Measurements from ENCODE around the gene ANK2. TPM values are rescaled to one million over a fixed set of nuclear protein-coding genes. Genes with fewer than 3 reads are reported as not detected.

The ANK2 gene
- total and polyA plus RNA-seq, 7 experiments from 2014 or later = 1.1 to 2.0 TPM; not detected in 5

- DNase-seq (no peak), ATAC-seq (no peak)
- intact Hi-C loops (cut with micrococcal nuclease) = no loop called here
- POLR2A ChIA-PET = no interaction called here
- peaks cover 0 to 4% (median 0%) of the 10 kb centered on the region in 11 donors for H3K9me3 Mint-ChIP-seq
- H3K27ac Mint-ChIP-seq = no peak overlapping the region
- Histone ChIP-seq H3K4me3 (ENCODE audit: low read length) (no peak overlapping the region), H3K9me3 (ENCODE audit: control insufficient read depth in 2 of 3, low read length in 3 of 3) (no peaks in the 10 kb centered on the region), H3K4me1 (ENCODE audit: control insufficient read depth in 2 of 2, insufficient read depth in 2 of 2, low read length in 2 of 2) (no peaks in the 10 kb centered on the region), H3K36me3 (ENCODE audit: control insufficient read depth in 2 of 3, insufficient read depth in 3 of 3, low read length in 3 of 3) (no peaks in the 10 kb centered on the region), H3K27me3 (ENCODE audit: control insufficient read depth in 2 of 2, insufficient read depth in 2 of 2, low read length in 2 of 2) (no peaks in the 10 kb centered on the region), H3K27ac (ENCODE audit: low read depth, low read length) (no peak overlapping the region)
- H3K4me3 Mint-ChIP-seq = no peak overlapping the region
- no peaks in the 10 kb centered on the region for H3K4me1 Mint-ChIP-seq
- H3K36me3 Mint-ChIP-seq = no peaks in the 10 kb centered on the region
- CTCF ChIA-PET = no interaction called here
- H3K27me3 Mint-ChIP-seq = peaks cover 0 to 10% (median 5%) of the 10 kb centered on the region in 5 donors
These were observed 67.2 kb downstream of the ANK2 start for GRCh38 chr4:113116414-113117357.

- no peaks in the 10 kb centered on the region for H3K36me3 ChIP-seq (ENCODE audit: control insufficient read depth in 2 of 3, insufficient read depth in 3 of 3, low read length in 3 of 3)
- no peak for ATAC-seq
- H3K27me3 ChIP-seq (ENCODE audit: control insufficient read depth in 2 of 2, insufficient read depth in 2 of 2, low read length in 2 of 2) = no peaks in the 10 kb centered on the region
- H3K4me3 ChIP-seq (ENCODE audit: low read length) = no peak overlapping the region
- no peak overlapping the region for H3K27ac ChIP-seq (ENCODE audit: low read depth, low read length)
- Mint-ChIP-seq H3K4me1 (no peaks in the 10 kb centered on the region), H3K27ac (no peak overlapping the region), H3K36me3 (no peaks in the 10 kb centered on the region), H3K4me3 (no peak overlapping the region), H3K9me3 (peaks cover 0 to 4% (median 0%) of the 10 kb centered on the region in 11 donors), H3K27me3 (peaks cover 0 to 10% (median 5%) of the 10 kb centered on the region in 5 donors)
- no peak for DNase-seq
- intact Hi-C loops (cut with micrococcal nuclease) = no loop called here
- ChIA-PET CTCF (no interaction called here), POLR2A (no interaction called here)
- no peaks in the 10 kb centered on the region for H3K9me3 ChIP-seq (ENCODE audit: control insufficient read depth in 2 of 3, low read length in 3 of 3)
- no peaks in the 10 kb centered on the region for H3K4me1 ChIP-seq (ENCODE audit: control insufficient read depth in 2 of 2, insufficient read depth in 2 of 2, low read length in 2 of 2)
These were observed 67.9 kb downstream of the ANK2 start for GRCh38 chr4:113117358-113117702.

GRCh38 chr4:113122066-113122465 lies 72.6 kb downstream of the ANK2 start:
- intact Hi-C loops (cut with micrococcal nuclease) = no loop called here
- Histone ChIP-seq H3K9me3 (ENCODE audit: control insufficient read depth in 2 of 3, low read length in 3 of 3) (no peaks in the 10 kb centered on the region), H3K27ac (ENCODE audit: low read depth, low read length) (no peak overlapping the region), H3K4me1 (ENCODE audit: control insufficient read depth in 2 of 2, insufficient read depth in 2 of 2, low read length in 2 of 2) (no peaks in the 10 kb centered on the region), H3K4me3 (ENCODE audit: low read length) (no peak overlapping the region), H3K27me3 (ENCODE audit: control insufficient read depth in 2 of 2, insufficient read depth in 2 of 2, low read length in 2 of 2) (no peaks in the 10 kb centered on the region), H3K36me3 (ENCODE audit: control insufficient read depth in 2 of 3, insufficient read depth in 3 of 3, low read length in 3 of 3) (no peaks in the 10 kb centered on the region)
- ATAC-seq = no peak
- ChIA-PET CTCF (no interaction called here), POLR2A (no interaction called here)
- DNase-seq = no peak
- no peaks in the 10 kb centered on the region for H3K4me1 Mint-ChIP-seq
- H3K9me3 Mint-ChIP-seq = peaks cover 0 to 2% (median 0%) of the 10 kb centered on the region in 11 donors
- H3K4me3 Mint-ChIP-seq = no peak overlapping the region
- H3K27ac Mint-ChIP-seq = no peak overlapping the region
- H3K36me3 Mint-ChIP-seq = no peaks in the 10 kb centered on the region
- peaks cover 0 to 11% (median 0%) of the 10 kb centered on the region in 5 donors for H3K27me3 Mint-ChIP-seq

- ATAC-seq = no peak
- Histone ChIP-seq H3K27me3 (ENCODE audit: control insufficient read depth in 2 of 2, insufficient read depth in 2 of 2, low read length in 2 of 2) (no peaks in the 10 kb centered on the region), H3K36me3 (ENCODE audit: control insufficient read depth in 2 of 3, insufficient read depth in 3 of 3, low read length in 3 of 3) (no peaks in the 10 kb centered on the region), H3K4me3 (ENCODE audit: low read length) (no peak overlapping the region), H3K27ac (ENCODE audit: low read depth, low read length) (no peak overlapping the region), H3K4me1 (ENCODE audit: control insufficient read depth in 2 of 2, insufficient read depth in 2 of 2, low read length in 2 of 2) (no peaks in the 10 kb centered on the region), H3K9me3 (ENCODE audit: control insufficient read depth in 2 of 3, low read length in 3 of 3) (no peaks in the 10 kb centered on the region)
- DNase-seq = no peak
- CTCF ChIA-PET = no interaction called here
- Mint-ChIP-seq H3K9me3 (peaks cover 0 to 3% (median 0%) of the 10 kb centered on the region in 11 donors), H3K36me3 (no peaks in the 10 kb centered on the region), H3K4me3 (no peak overlapping the region), H3K27me3 (peaks cover 0 to 11% (median 4%) of the 10 kb centered on the region in 5 donors), H3K4me1 (no peaks in the 10 kb centered on the region), H3K27ac (no peak overlapping the region)
- POLR2A ChIA-PET = no interaction called here
- intact Hi-C loops (cut with micrococcal nuclease) = no loop called here
These were observed 76.0 kb downstream of the ANK2 start for GRCh38 chr4:113125418-113125817.

- Mint-ChIP-seq H3K27me3 (peaks cover 0 to 9% (median 3%) of the 10 kb centered on the region in 5 donors), H3K27ac (no peak overlapping the region), H3K4me1 (no peaks in the 10 kb centered on the region), H3K36me3 (no peaks in the 10 kb centered on the region), H3K4me3 (no peak overlapping the region), H3K9me3 (peaks cover 0 to 3% (median 0%) of the 10 kb centered on the region in 11 donors)
- Histone ChIP-seq H3K4me1 (ENCODE audit: control insufficient read depth in 2 of 2, insufficient read depth in 2 of 2, low read length in 2 of 2) (no peaks in the 10 kb centered on the region), H3K27ac (ENCODE audit: low read depth, low read length) (no peak overlapping the region), H3K27me3 (ENCODE audit: control insufficient read depth in 2 of 2, insufficient read depth in 2 of 2, low read length in 2 of 2) (no peaks in the 10 kb centered on the region), H3K36me3 (ENCODE audit: control insufficient read depth in 2 of 3, insufficient read depth in 3 of 3, low read length in 3 of 3) (no peaks in the 10 kb centered on the region), H3K9me3 (ENCODE audit: control insufficient read depth in 2 of 3, low read length in 3 of 3) (no peaks in the 10 kb centered on the region), H3K4me3 (ENCODE audit: low read length) (no peak overlapping the region)
- ChIA-PET CTCF (no interaction called here), POLR2A (no interaction called here)
- DNase-seq = no peak
- intact Hi-C loops (cut with micrococcal nuclease) = no loop called here
- ATAC-seq = no peak
These were observed 81.7 kb downstream of the ANK2 start for GRCh38 chr4:113131136-113131535.

GRCh38 chr4:113131621-113132020 lies 82.2 kb downstream of the ANK2 start:
- CTCF ChIA-PET = no interaction called here
- no peaks in the 10 kb centered on the region for H3K4me1 Mint-ChIP-seq

GRCh38 chr4:113141901-113142346 lies 92.5 kb downstream of the ANK2 start:
- Histone ChIP-seq H3K9me3 (ENCODE audit: control insufficient read depth in 2 of 3, low read length in 3 of 3) (no peaks in the 10 kb centered on the region), H3K27me3 (ENCODE audit: control insufficient read depth in 2 of 2, insufficient read depth in 2 of 2, low read length in 2 of 2) (no peaks in the 10 kb centered on the region), H3K4me3 (ENCODE audit: low read length) (no peak overlapping the region), H3K4me1 (ENCODE audit: control insufficient read depth in 2 of 2, insufficient read depth in 2 of 2, low read length in 2 of 2) (no peaks in the 10 kb centered on the region), H3K27ac (ENCODE audit: low read depth, low read length) (no peak overlapping the region), H3K36me3 (ENCODE audit: control insufficient read depth in 2 of 3, insufficient read depth in 3 of 3, low read length in 3 of 3) (no peaks in the 10 kb centered on the region)
- ChIA-PET CTCF (interaction anchor here (0.5 to 0.6 kb wide), 2 partner anchors 128 to 190 kb away, joined by 3 read pairs; no protein-coding TSS in a partner anchor), POLR2A (no interaction called here)
- DNase-seq (no peak), ATAC-seq (no peak)
- Mint-ChIP-seq H3K9me3 (peaks cover 0 to 3% (median 0%) of the 10 kb centered on the region in 11 donors), H3K27me3 (peaks cover 0 to 20% (median 6%) of the 10 kb centered on the region in 5 donors), H3K27ac (no peak overlapping the region), H3K36me3 (no peaks in the 10 kb centered on the region), H3K4me3 (no peak overlapping the region), H3K4me1 (peaks cover 0 to 13% (median 0%) of the 10 kb centered on the region in 7 donors)
- intact Hi-C loops (cut with micrococcal nuclease) = no loop called here

More at GRCh38 chr4:113131621-113132020, 82.2 kb downstream of the ANK2 start:
- Histone ChIP-seq H3K9me3 (ENCODE audit: control insufficient read depth in 2 of 3, low read length in 3 of 3) (no peaks in the 10 kb centered on the region), H3K4me3 (ENCODE audit: low read length) (no peak overlapping the region), H3K4me1 (ENCODE audit: control insufficient read depth in 2 of 2, insufficient read depth in 2 of 2, low read length in 2 of 2) (no peaks in the 10 kb centered on the region), H3K27me3 (ENCODE audit: control insufficient read depth in 2 of 2, insufficient read depth in 2 of 2, low read length in 2 of 2) (no peaks in the 10 kb centered on the region), H3K27ac (ENCODE audit: low read depth, low read length) (no peak overlapping the region), H3K36me3 (ENCODE audit: control insufficient read depth in 2 of 3, insufficient read depth in 3 of 3, low read length in 3 of 3) (no peaks in the 10 kb centered on the region)
- DNase-seq (no peak), ATAC-seq (no peak)
- Mint-ChIP-seq H3K36me3 (no peaks in the 10 kb centered on the region), H3K27me3 (peaks cover 0 to 9% (median 5%) of the 10 kb centered on the region in 5 donors), H3K9me3 (peaks cover 0 to 3% (median 0%) of the 10 kb centered on the region in 11 donors), H3K27ac (no peak overlapping the region), H3K4me3 (no peak overlapping the region)
- POLR2A ChIA-PET = no interaction called here
- intact Hi-C loops (cut with micrococcal nuclease) = no loop called here

Measured in naive thymus-derived CD4-positive, alpha-beta T cell (primary cell).